GM23338 (cell line): ENCODE results near the gene PLN.

Experiments
- CTCF ChIP-seq, 2 experiments: fragments of 200-600 bp in 1 of 2; sonication (generic) in 1 of 2; conservative IDR thresholded peaks; 2 replicates each; pipeline versions ENCODE4 v1.5.1 to v1.6.1; 2016 to 2017; ENCODE audit warnings: antibody characterized with exemption in 2 of 2, low read depth in 2 of 2, mild to moderate bottlenecking in 2 of 2, moderate library complexity in 1 of 2
- POLR2AphosphoS5 ChIP-seq: IDR thresholded peaks from 2 replicates; pipeline ENCODE4 v1.6.1; 2016; ENCODE audit warnings: antibody characterized with exemption, low read depth

- TF ChIP-seq CTCF (conservative IDR thresholded peaks at IDR 0.05; ENCODE audit: low read depth in 2 of 2): no peak
- no peak for TF ChIP-seq POLR2AphosphoS5
Observed at GRCh38 chr6:118574051-118574865, 26.2 kb downstream of the PLN start.
